ENCODE data around the gene ELP6.

ELP6 gene, protein sequence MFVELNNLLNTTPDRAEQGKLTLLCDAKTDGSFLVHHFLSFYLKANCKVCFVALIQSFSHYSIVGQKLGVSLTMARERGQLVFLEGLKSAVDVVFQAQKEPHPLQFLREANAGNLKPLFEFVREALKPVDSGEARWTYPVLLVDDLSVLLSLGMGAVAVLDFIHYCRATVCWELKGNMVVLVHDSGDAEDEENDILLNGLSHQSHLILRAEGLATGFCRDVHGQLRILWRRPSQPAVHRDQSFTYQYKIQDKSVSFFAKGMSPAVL

DNA sequence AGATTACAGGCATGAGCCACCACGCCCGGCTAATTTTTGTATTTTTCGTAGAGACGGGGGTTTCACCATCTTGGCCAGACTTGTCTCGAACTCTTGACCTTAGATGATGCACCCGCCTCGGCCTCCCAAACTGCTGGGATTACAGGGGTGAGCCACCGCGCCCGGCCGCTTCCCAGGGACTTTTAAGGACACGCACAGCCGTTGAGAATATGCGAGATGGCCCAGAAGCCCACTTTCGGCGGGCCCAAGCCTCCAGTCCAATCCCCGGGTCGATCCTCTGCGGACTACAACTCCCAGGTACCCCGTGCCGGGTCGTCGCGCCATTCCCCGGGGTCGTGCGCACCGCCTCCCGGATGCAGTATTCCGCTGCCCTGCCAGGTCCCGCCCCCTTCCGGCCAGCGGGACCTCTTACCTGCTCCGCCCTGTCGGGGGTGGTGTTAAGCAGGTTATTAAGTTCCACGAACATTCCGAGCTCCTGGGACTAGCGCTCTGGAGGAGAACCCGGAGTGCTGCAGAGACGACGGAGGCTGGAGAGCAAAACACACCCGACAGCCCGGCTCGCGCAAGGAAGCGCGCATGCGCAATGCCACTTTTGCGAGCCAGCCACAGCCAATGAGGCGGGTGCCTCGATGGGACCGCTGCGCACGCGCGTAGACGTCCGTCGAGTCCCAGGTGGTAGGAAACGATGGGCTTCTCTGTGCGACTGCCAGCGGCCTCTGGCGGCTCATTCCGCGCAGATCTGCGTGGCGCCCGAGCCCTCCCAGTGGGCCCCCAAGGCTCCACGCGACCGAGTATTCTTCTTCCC is at the start of gene ELP6:
ELP6 (minus strand) TSS at position 588 of the 805 bp plus-strand sequence; CDS start at position 466, 122 bp downstream.
- peak; percentile 89 for DNase-seq

DNA sequence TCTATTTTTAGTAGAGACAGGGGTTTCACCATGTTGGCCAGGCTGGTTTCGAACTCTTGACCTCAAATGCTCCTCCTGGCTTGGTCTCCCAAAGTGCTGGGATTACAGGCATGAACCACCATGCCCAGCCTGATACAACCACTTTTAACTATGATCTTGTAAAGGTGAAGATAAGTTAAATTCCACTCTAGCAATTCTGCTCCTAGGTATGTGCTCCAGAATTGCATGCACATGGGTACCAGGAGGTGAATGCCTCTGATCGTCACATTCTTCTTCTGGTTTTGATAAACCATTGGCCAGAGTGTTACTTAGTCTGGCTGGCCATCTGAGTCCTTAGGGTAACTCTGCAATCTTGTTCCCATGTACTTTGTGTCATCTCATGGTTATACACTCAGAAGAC is 42.8 kb upstream of the ELP6 start:
- no peak for DNase-seq

DNA sequence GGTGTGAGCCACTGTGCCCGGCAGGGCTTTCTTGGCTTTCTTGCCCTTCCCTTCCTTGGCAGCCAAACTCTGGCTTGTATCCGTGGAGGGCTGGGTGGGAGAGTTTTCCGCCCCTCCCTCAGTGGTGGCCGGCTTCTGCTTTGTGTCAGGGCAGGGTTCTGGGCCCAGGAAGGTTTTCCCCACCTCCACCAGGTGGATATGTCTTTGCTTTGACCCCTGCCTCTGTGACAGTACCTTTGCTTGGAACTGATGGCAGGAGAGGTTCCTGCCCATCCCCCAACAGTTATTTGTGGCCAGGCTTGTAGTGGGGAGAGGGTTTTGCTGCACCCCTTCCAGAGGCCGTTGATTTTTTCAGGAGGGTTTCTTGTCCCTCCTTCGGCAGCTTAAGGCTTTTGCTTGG is 40.8 kb upstream of the ELP6 start:
- DNase-seq: no peak

DNA sequence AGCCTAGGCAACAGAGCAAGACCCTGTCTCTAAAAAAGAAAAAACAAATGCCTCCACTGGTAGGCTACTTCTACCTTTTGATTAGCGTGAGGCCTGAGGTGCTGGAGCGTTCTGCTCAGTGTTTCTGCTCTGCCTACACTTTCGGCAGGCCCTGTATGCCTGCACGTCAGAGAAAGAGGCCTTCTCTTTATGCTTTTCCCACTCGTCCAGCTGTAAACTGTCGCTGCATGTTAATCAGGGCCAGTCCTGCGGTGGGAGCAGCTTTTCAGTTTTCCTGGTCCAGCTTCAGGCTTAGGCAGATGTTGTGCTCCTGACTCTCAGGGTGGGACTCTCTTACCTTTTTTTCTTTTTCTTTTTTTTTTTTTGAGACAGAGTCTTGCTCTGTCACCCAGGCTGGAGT is 39.9 kb upstream of the ELP6 start:
- DNase-seq: no peak

DNA sequence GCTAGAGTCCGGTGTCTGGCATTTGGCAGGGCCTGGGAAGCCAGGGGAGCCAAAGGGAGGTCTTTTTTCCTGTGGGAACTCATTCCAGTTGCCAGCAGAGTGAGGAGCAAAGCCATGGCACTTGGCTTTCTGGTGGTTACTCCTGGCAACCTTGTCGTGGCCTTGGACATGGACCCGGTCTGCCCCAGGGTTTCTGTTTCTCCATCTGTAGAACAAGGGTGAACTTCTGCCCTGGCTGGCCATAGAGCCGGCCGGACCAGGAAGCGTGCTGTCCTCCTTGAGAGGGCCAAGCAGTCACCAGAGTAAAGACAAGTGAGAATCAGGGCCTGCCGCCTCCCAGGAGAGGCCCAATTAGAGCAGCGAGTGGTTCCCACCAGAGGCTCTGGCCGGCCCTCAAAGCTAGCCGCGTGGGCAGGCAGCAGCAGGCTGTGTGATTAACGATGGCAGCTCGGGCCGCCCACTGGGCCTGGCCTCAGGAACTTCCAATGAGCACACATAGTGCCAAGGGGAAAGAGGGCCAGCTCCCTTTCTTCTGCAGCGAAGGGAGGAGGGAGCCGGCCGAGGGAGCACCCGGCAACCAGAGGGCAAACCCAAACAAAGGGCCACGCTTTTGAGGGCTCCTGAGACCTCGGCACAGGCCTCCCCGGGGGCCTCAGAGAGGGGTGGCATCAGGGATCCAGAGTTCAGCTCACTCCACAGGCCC is 29.1 kb upstream of the ELP6 start:
- no peak for DNase-seq

DNA sequence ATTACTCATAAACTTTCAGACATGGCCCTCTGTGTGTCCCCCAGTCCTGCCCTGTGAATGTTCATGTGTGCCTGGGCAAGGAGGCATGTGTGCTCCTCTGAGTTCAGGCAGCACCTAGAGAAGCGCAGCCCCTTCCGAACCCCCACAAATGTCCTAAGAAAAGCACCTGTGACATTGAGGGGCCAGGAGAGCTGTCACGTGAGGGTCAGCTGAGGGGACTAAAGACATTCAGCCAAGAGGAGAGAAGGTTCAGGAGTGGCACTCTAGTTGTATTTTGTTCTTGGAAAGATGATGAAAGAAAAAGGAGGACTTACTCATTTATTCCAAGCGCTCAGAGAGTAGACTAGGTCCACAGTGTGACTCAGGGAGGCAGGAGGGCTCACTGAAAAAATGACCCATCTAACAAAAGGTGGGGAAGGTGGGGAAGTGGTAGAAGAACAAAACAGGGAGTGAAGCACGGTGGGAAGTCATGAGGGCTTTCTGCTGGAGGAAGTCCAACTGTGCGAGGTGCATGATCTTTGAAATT is 28.1 kb upstream of the ELP6 start:
- DNase-seq: no peak

DNA sequence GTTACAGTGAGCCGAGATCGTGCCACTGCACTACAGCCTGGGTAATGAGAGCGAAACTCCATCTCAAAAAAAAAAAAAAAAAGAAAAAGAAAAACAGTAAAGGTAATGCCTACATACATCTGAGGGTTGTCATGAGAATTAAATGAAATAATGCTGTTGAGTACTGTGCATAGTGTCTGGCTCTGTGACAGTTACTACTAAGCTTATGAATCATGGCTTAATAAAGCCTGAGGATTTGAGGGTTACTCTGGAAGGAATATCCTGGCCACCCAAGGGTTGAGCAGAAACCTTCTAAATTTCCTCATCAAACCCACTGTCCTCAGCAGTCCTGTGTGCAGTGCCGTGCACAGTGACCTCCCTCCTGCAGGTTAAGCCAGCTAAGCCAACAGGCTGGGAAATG is 26.8 kb upstream of the ELP6 start:
- DNase-seq: no peak

DNA sequence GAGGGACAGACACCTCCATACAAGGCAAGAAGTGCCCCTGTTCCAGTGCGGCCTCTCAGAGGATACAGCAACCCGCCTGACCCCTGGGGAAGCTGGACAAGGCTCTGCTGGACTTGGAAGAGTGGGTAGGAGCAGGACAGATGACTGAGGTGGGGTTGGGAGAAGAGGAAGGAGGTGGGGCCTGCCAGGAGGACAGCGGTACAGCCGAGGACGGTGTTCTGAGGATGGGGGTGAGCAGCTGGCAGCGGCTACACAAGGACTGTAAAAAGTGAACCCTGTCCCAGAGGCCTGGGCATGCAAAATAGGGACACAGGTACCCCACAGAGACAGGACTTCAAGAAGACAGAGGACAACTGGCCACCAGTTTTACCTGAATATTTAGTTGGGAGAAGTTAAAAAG is 23.5 kb upstream of the ELP6 start:
- DNase-seq: no peak

DNA sequence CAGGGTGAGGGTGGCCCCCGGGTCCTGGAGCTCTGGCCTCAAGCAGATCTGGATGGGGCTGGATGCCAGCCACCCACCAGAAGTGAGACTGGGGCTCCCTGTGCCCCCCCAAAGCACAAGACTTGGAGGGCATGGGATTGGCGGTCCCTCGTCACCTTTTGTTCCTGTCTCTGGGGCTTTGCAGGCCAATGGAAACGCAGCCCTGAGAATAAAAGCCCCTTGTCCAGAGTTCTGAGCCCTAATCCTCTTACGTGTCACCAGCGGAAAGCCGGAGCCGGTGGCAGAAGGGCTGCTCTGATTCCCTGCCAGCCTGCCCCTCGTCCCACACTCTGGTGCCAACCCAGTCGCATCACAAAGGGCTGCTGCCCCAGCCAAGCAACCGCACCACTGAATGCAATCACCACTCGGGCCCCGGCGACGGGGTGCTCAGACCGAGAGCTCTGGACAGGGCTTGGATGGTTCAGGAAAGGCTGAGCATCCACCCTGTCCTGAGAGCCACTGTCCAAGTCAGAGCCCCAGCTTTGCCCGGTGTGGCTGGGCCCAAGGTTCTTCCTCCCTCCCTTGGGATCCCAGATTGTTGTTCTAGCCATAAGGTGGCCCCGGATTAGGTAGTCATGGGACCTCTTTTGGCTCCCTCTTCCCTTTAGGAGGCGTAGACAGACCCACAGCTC is 22.8 kb upstream of the ELP6 start:
- DNase-seq: no peak

DNA sequence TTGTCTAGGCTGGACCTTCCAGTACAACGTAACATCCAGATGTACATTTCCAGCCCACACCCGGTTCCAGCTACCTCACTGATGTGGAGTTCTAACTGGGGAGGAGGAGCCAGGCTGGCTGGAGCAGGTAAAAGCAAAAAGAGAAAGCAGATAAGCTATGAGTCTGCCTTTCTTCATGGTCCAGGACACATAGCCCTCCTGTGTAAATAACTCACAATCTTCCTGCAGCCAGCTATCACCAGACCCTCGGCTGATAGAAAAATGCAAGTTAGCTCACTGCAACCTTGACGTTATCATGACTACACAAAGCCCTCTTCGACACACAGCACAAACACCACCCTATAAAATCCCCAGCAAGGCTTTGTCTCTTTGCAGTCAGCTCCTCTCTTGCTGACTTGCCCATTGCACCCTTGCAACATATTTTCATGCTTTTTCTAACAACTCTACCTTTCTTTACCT is 20.5 kb upstream of the ELP6 start:
- no peak for DNase-seq

DNA sequence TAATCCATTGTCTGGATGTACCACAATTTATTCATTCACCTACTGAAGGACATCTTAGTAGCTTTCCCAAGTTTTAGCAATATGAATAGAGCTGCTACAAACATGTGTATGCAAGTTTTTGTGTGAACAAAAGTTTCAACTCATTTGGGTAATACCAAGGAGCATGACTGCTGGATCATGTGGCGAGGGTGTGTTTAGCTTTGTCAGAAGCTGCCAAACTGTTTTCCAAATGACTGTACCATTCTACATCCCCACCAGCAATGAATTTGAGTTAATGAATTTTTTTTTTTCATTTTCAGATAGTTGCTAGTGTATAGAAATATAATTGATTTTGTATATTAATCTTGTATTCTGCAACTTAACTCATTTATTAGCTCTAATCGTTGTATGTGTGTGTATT is 20.0 kb upstream of the ELP6 start:
- no peak for DNase-seq

DNA sequence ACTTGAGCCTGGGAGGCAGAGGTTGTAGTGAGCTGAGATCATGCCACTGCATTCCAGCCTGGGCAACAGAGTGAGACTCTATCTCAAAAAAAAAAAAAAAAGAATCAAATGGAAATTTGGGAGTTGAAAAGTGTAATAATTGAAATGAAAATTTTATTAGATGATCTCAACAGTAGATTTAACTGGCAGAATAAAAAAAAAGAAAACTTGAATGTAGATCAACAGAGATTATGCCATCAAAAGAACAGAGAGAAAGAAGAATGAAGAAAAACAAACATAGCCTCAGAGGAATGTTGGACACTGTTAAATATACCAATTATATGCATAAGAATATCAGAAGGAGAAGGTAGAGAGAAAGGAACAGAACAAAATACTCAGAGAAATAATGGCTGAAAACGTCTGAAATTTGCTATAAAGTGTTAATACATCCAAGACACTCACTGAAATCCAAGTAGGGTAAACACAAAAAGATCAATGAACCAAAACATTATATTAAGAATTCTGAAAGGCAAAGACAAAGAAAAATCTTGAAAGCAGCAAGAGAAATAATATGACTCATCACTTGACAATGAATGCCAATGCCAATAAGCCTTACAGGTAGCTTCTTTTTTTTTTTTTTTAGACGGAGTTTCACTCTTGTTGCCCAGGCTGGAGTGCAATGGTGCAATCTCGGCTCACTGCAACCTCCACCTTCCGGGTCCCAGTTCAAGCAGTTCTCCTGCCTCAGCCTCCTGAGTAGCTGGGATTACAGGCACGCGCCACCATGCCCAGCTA is 14.6 kb upstream of the ELP6 start:
- no peak for DNase-seq

DNA sequence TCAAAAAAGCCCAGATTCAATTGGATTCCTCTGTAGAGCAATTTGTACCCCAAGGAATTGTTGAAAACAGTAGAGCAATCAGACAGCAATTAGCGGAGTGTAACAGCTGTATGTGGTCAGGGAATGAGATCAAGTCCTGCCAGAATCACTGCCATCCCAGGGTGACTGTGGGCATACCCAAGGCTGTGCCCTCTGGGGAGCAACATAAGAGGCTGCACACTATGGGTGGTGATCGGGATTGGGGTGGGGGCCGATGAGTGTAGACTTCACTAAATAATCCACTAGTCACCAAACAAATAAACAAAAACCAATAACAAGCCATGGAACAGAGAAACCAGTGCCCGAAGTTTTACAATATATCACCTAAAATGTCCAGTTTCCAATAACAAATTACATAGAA is 12.1 kb upstream of the ELP6 start:
- DNase-seq: no peak

DNA sequence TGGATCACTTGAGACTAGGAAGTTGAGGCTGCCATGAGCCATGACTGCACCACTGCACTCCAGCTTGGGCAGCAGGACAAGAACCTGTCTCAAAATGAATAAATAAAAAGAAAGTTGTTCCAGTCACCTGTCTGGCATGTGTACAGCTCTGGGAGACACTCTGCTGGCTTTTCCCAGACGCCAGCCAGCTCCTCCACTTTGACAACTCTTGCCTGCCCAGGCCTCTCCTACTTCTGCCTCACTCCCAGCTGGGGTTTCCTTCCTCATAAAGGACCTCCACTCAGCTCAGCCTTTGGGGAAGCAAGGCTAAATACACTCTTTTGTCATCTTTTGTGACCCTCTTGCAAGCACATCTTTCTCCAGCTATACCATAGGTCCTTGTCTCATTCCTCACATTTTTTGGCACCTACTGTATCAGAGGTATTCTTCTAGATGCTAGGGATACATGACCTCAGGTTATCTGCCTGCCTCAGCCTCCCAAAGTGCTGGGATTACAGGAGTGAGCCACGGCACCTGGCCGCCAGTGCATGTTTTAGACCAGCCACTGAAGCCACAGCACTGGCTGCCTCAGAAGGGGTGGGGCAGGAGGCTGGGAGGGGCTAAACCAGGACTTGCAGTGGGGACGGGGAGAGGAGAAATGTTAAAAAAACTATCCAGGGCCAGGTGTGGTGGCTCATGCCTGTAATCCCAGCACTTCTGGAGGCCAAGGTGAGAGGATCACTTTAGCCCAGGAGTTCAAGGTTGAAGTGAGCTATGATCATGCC is 10.0 kb upstream of the ELP6 start:
- no peak for DNase-seq

DNA sequence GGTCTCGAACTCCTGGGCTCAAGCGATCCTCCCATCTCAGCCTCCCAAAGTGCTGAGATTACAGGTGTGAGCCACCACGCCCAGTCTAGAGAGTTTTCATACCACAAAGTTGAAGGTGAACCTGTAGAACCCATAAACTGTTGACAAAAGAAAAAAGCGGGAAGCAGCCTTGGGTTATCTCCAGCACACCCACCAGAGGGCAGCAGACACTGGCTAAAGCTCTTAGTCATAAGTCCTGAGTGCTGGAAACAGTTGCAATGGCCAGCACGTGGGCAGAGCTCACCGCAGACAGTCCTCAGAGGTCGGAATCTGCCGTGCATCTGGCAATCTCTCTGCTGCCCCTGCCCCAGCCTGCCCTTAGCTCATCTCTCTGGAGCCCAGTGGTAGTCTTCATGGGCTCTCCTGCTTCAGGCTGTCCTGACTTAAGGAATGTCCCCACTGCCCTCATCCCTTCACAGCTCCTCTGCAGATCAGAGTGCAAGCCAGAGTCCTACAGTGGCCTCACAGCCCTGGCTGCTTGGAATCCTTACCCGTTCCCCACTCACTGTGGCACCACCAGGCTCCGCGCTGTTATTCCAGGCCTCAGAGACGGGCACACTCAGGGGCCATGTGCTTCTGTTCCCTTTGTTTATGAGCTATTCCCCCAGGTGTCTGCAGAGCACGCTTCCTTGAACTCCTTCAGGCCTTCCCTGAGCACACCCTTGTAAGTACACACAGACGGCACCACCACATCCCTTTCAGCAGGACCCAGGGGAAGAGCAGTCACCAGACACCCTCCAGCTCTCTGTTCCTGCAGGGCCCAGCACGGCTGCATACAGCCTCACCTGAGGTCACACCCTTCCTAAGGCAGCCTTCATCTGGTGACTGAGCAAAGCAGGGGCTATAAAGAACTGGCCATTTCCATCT is 8.8 kb upstream of the ELP6 start:
- DNase-seq: peak; percentile 64

DNA sequence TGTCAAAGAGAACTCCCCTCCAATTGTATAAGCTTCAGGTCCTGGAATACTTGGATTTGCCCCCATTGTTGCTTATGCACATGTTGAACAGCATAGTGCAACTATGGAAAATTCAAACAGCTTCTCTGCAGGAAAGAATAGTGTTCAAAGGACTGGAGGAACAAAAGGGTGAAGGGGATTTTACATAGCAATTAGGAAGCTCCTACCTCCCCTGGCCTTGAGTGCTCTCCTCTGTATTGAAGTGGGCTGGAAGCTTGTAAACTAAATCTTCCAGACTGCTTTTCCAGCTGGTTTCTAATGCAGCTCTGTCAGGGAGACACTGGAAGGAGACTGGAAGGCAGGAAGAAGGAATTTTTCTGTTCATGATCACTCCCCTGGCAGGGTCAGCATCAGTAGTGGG is 7.2 kb upstream of the ELP6 start:
- DNase-seq: no peak

DNA sequence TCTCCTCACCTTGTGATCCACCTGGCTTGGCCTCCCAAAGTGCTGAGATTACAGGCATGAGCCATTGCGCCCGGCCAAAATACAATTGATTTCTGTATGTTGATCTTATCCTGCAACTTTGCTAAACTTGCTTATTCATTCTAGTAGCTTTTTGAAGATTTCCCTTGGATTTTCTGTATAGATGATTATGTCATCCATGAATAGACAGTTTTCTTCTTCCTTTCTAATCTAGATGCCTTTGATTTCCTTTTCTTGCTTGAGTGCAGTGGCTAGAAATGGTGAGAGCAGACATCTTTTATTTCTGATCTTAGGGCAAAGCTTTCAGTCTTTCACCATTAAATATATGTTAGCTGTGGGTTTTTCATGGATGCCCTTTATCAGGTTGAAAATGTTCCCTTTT is 4.4 kb upstream of the ELP6 start:
- no peak for DNase-seq

DNA sequence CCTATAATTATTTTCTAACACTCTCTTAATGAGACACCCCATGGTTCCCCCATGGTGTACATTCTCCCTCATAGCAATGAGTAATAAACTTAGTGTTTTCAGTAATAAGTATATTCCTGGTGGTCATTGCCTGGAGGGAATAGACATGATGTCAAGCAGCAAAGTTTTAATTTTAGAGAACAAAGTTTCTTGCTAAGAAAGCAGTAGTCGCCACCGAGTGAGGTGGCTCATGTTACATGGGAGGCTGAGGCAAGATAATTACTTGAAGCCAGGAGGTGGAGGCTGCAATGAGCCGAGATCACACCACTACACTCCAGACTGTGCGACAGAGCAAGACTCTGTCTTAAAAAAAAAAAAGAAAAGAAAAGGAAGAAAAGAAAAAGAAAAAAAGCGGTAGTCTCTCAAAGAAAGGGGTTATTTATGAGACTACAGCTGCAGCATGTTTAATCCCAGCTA is 2.4 kb upstream of the ELP6 start:
- DNase-seq: no peak

DNA sequence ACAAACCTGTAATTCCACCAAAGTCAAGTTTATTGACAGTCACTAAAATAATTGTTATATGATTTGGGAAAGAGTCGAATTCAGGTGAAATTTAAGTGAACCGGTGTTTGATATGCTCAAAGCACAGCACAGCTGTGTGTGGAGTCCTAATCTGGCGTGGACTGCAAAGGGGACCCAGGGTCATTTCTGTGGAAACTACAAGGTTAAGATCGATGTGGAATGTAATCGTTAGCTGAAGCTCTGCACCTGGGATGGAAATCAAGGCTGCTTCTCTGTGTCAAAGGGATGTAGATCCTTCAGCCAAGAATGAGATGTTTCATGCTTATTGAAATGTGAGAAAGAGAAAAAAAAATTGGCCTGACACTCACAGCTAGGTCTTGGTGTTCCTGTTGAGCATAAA is 1.6 kb upstream of the ELP6 start:
- DNase-seq: no peak

DNA sequence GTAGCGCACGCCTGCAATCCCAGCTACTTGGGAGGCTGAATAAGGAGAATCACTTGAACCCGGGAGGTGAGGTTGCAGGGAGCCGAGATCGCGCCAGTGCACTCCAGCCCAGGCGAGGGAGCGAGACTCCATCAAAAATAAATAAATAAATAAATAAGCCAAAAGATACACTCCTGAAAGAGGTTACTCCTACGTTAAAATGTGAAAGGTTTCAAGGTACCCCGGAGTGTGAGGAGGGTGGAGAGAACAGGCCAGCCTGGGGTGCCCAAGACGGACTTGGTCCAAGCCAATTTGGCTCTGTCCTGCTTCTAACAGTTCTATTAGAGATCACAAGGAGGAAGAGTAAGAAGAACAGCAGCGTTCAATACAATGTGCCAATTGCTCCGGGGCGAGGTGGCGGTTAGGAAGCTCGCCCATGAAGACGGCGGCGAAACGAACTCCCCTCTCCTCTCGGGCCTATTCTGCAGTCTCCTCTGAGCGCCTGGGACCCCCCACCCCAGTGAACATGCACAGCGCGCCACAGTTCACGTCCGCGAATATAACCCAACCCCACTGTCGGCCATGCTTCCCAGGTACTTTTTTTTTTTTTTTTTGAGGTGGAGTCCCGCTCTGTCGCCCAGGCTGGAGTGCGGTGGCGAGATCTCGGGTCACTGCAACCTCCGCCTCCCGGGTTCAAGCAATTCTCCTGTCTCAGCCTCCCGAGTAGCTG is 942 bp downstream of the ELP6 start:
- DNase-seq: no peak
